ENCODE measurements around the gene PTPRG. TPM values are rescaled to one million over a fixed set of nuclear protein-coding genes. Genes with fewer than 3 reads are reported as not detected.

Gene PTPRG
- total and polyA plus RNA-seq, 2 experiments from 2014 or later: 24.4 to 131 TPM

- no peak overlapping the region for H3K4me3 Mint-ChIP-seq
- H3K27me3 Mint-ChIP-seq (ENCODE audit: insufficient read depth, low read depth, poor library complexity): peaks cover 4% of the 10 kb centered on the region
- Histone ChIP-seq H3K27ac (ENCODE audit: low read depth) (no peak overlapping the region), H3K27me3 (ENCODE audit: insufficient read depth) (no peaks in the 10 kb centered on the region), H3K4me1 (ENCODE audit: insufficient read depth) (peaks cover 29% of the 10 kb centered on the region), H3K4me2 (no peak overlapping the region), H4K20me1 (replicated peaks; ENCODE audit: insufficient read depth) (no peaks in the 10 kb centered on the region), H3F3A (replicated peaks; ENCODE audit: low read depth) (no peaks in the 10 kb centered on the region), H3K36me3 (ENCODE audit: insufficient read depth) (no peaks in the 10 kb centered on the region), H3K4me3 (no peak overlapping the region), H3K9me2 (ENCODE audit: insufficient read depth) (no peaks in the 10 kb centered on the region), H3K79me2 (replicated peaks; ENCODE audit: insufficient read depth) (peaks cover 73% of the 10 kb centered on the region), H2AFZ (no peak overlapping the region)
- H3K4me1 Mint-ChIP-seq: peaks cover 52% of the 10 kb centered on the region
- H3K36me3 Mint-ChIP-seq (ENCODE audit: low read depth): no peaks in the 10 kb centered on the region
- ATAC-seq: no peak
- no peak for DNase-seq (ENCODE audit: low spot score)
- no peak overlapping the region for H3K27ac Mint-ChIP-seq
- no peaks in the 10 kb centered on the region for H3K9me3 Mint-ChIP-seq
- TF ChIP-seq ZNF331 (CRISPR knock-in tag; IDR thresholded peaks at IDR 0.05; ENCODE audit: low read depth) (no peak), JUNB (IDR thresholded peaks at IDR 0.05; ENCODE audit: unreplicated experiment) (no peak), POLR2AphosphoS5 (IDR thresholded peaks at IDR 0.05; ENCODE audit: low read depth) (no peak), ZNF462 (CRISPR knock-in tag; IDR thresholded peaks at IDR 0.05) (no peak), CREB1 (CRISPR knock-in tag; IDR thresholded peaks at IDR 0.05; ENCODE audit: low read depth) (no peak), ZNF114 (CRISPR knock-in tag; IDR thresholded peaks at IDR 0.05) (no peak), CTCF (conservative IDR thresholded peaks at IDR 0.05; ENCODE audit: low read depth in 2 of 2) (no peak), NANOG (IDR thresholded peaks at IDR 0.05; ENCODE audit: borderline replicate concordance) (no peak), STAT1 (IDR thresholded peaks at IDR 0.05; ENCODE audit: unreplicated experiment) (no peak), EZH2phosphoT487 (IDR thresholded peaks at IDR 0.05; ENCODE audit: unreplicated experiment) (no peak), EZH2 (IDR thresholded peaks at IDR 0.05; ENCODE audit: low read depth, unreplicated experiment) (no peak), REST (IDR thresholded peaks at IDR 0.05; ENCODE audit: unreplicated experiment) (no peak), ETS1 (IDR thresholded peaks at IDR 0.05) (no peak)
Observed at GRCh38 chr3:61975199-61975598, 413.8 kb downstream of the PTPRG start.

Data from GM23338 (cell line).